Measurements from ENCODE around the gene MED16. TPM values are rescaled to one million over a fixed set of nuclear protein-coding genes. Genes with fewer than 3 reads are reported as not detected.

MED16 gene, protein sequence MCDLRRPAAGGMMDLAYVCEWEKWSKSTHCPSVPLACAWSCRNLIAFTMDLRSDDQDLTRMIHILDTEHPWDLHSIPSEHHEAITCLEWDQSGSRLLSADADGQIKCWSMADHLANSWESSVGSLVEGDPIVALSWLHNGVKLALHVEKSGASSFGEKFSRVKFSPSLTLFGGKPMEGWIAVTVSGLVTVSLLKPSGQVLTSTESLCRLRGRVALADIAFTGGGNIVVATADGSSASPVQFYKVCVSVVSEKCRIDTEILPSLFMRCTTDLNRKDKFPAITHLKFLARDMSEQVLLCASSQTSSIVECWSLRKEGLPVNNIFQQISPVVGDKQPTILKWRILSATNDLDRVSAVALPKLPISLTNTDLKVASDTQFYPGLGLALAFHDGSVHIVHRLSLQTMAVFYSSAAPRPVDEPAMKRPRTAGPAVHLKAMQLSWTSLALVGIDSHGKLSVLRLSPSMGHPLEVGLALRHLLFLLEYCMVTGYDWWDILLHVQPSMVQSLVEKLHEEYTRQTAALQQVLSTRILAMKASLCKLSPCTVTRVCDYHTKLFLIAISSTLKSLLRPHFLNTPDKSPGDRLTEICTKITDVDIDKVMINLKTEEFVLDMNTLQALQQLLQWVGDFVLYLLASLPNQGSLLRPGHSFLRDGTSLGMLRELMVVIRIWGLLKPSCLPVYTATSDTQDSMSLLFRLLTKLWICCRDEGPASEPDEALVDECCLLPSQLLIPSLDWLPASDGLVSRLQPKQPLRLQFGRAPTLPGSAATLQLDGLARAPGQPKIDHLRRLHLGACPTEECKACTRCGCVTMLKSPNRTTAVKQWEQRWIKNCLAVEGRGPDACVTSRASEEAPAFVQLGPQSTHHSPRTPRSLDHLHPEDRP
- total RNA-seq, result 63.2 and 66.3 TPM in 2 replicates

GRCh38 chr19:892894-893689, at the start of gene MED16, which contains the start of gene RNU6-9:
MED16 (minus strand) TSS chr19:893187; CDS start chr19:891131, 2,056 bp downstream.
RNU6-9 (plus strand) TSS chr19:893484.

DNA sequence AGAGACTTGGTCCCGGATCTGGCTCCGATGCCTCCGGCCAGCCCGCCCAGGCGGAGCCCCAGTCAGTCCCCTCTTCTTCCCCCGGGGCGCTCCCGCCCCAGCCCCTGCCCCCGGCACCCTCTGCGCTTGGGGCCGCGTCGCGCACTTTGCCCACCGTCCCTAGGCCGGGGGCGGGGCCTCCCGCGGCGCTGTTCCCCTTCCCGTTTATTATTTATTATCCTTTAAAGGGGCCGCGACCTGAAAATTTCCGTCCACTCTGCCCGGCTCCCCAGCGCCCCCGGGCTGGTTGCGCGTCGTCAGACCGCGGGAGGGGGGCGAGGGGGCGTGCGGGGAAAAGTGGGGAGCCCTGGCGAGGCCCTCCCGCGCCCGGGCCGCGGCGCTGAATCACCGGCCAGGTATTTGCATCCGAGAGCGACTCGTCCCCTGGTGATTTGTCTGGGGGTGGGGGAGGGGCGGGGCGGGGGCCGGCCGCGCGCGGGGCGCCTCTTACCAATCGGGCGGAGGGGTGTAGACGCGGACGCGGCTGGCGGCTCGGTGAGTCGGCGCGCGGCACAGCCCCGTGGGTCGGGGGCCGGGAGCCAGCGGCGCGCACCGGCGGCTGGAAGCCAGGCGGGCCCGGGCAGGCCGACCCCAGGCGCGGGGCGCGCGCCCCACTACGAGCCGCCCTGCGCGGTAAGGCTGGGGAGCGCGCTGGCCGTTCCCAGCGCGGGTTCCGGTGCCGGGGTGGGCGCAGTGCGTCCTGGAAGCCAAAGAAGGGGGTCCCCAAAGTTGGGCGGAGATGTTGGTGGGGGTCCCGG, 32.7 kb upstream of the MED16 start, which contains the start of gene ARID3A:
TSS of gene ARID3A (plus strand) at position 510 of the 797 bp plus-strand sequence. CDS start 3,494 bp downstream, outside the sequence.

GRCh38 chr19:917323-918151, 24.6 kb upstream of the MED16 start, which contains the start of gene KISS1R:
KISS1R (plus strand) TSS chr19:917333; CDS start chr19:917503, 170 bp downstream.

GRCh38 chr19:913080-913748, 20.2 kb upstream of the MED16 start, which contains the start of gene R3HDM4:
R3HDM4 (minus strand) TSS chr19:913219; CDS start chr19:913157, 62 bp downstream.

DNA sequence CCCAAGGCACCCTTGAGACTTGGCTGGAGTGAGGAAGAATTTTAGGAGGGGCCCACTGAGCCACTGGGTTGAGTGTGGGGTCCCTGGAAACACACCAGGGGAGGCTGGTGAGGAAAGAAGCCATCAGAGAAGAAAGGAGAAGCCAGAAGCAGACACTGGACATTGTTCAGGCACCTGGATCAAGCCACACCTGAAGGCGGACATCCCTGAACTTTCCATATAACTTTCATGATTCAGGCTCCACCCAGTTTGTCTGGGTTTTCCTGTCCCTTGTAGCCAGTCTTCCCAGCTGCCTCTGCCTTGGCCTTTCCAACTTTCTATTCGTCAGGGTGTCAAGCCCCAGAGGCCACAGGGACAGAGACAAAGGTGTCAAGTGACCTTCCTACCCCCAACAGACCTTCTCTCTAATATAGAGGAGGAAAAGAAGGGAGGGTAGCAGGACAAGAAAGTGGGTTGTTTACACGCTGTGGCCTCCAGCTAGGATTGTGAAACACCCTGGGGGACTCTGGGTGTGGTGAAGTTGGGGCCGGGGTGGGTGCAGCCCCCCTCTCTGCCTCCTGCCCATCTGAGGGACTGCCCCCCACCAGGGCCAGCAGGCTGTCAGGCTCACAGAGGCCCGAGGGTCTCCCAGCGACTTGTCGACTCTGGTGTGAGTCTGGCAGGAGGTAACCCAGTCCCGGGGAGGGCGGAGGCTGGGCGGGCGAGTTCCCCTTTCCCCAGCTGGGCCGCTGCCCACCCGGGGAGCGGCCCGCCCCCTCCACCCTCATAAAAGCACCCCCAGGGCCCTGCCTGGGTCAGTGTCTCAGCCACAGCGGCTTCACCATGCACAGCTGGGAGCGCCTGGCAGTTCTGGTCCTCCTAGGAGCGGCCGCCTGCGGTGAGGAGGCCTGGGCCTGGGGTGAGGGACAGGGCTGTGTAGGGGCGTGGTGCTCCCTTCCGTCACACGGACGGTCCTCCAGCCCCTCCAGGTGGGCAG, 33.8 kb downstream of the MED16 start, which contains the start of gene CFD:
TSS of gene CFD (plus strand) at position 797 of the 976 bp plus-strand sequence. CDS start at position 823, 26 bp downstream.

GRCh38 chr19:852136-853013, 40.6 kb downstream of the MED16 start, which contains the start of gene ELANE:
ELANE (plus strand) TSS chr19:852303; CDS start chr19:852329, 26 bp downstream.

GRCh38 chr19:840519-841206, 52.3 kb downstream of the MED16 start, which contains the start of gene PRTN3:
PRTN3 (plus strand) TSS chr19:840999; CDS start chr19:841009, 10 bp downstream.

GRCh38 chr19:827710-828321, 65.2 kb downstream of the MED16 start, which contains the start of gene AZU1:
AZU1 (plus strand) TSS chr19:827837; CDS start chr19:827847, 10 bp downstream.

GRCh38 chr19:821825-822503, 71.0 kb downstream of the MED16 start, which contains the start of gene PLPPR3:
PLPPR3 (minus strand) TSS chr19:821955; CDS start chr19:821559, 396 bp downstream.

Other genes with a start within 250 kb of the MED16 start
- 82.0 and 136 TPM in 2 replicates for gene RNF126, start 230.0 kb downstream of the MED16 start, total RNA-seq
- gene FSTL3, start 216.8 kb downstream of the MED16 start, total RNA-seq, result 507 and 589 TPM in 2 replicates
- gene PRSS57, start 197.7 kb downstream of the MED16 start, total RNA-seq, result not detected in 2 replicates
- gene PALM, start 184.3 kb downstream of the MED16 start, total RNA-seq, result 6.0 and 75.6 TPM in 2 replicates
- 7.0 and 20.2 TPM in 2 replicates for gene MISP, start 142.1 kb downstream of the MED16 start, total RNA-seq
- 230 and 407 TPM in 2 replicates for gene PTBP1, start 95.7 kb downstream of the MED16 start, total RNA-seq
- 1.5 and 4.7 TPM in 2 replicates for gene PLPPR3, start 71.2 kb downstream of the MED16 start, total RNA-seq
- gene AZU1, start 65.3 kb downstream of the MED16 start, total RNA-seq, result not detected in 2 replicates
- not detected in 2 replicates for gene PRTN3, start 52.2 kb downstream of the MED16 start, total RNA-seq
- 0.63 TPM in 1 of 2 replicates, not detected in the other for gene ELANE, start 40.9 kb downstream of the MED16 start, total RNA-seq
- 0.81 and 7.0 TPM in 2 replicates for gene CFD, start 33.5 kb downstream of the MED16 start, total RNA-seq
- not detected in 2 replicates for gene RNU6-9, start 297 bp upstream of the MED16 start, total RNA-seq
- gene R3HDM4, start 20.0 kb upstream of the MED16 start, total RNA-seq, result 45.5 and 61.0 TPM in 2 replicates
- 0.13 TPM in 1 of 2 replicates, not detected in the other for gene KISS1R, start 24.1 kb upstream of the MED16 start, total RNA-seq
- 22.1 and 24.1 TPM in 2 replicates for gene ARID3A, start 32.8 kb upstream of the MED16 start, total RNA-seq
- 91.8 and 108 TPM in 2 replicates for gene WDR18, start 91.2 kb upstream of the MED16 start, total RNA-seq
- 0.49 and 2.5 TPM in 2 replicates for gene GRIN3B, start 107.2 kb upstream of the MED16 start, total RNA-seq
- 165 and 187 TPM in 2 replicates for gene TMEM259, start 127.9 kb upstream of the MED16 start, total RNA-seq
- gene RNU6-2, start 128.3 kb upstream of the MED16 start, total RNA-seq, result not detected in 2 replicates
- 407 and 539 TPM in 2 replicates for gene CNN2, start 133.4 kb upstream of the MED16 start, total RNA-seq
- gene ABCA7, start 146.9 kb upstream of the MED16 start, total RNA-seq, result 25.1 and 37.0 TPM in 2 replicates
- 3.1 and 4.8 TPM in 2 replicates for gene ARHGAP45, start 174.0 kb upstream of the MED16 start, total RNA-seq
- 264 and 284 TPM in 2 replicates for gene POLR2E, start 202.2 kb upstream of the MED16 start, total RNA-seq
- gene GPX4, start 210.8 kb upstream of the MED16 start, total RNA-seq, result 420 and 659 TPM in 2 replicates

Data from mesangial cell (primary cell).